SK-N-SH treated with all-trans-retinoic acid at 6 μM for 48 hours (cell line): ENCODE measurements around the gene ILRUN.

Experiments used
- ESRRG ChIP-seq: fragments of 250-450 bp; sonication (Bioruptor Pico); IDR thresholded peaks from 2 replicates; pipeline ENCODE4 v1.6.1; 2021; ENCODE audit warnings: mild to moderate bottlenecking
- GLIS3 ChIP-seq: fragments of 250-450 bp; sonication (Bioruptor Pico); IDR thresholded peaks from 2 replicates; pipeline ENCODE4 v1.5.0; 2020; ENCODE audit warnings: mild to moderate bottlenecking, moderate library complexity
- OSR1 ChIP-seq: fragments of 250-450 bp; sonication (Bioruptor Pico); IDR thresholded peaks from 2 replicates; pipeline ENCODE4 v1.8.0; 2022; ENCODE audit warnings: moderate library complexity, mild to moderate bottlenecking, inconsistent platforms
- TCF4 ChIP-seq: fragments of 250-450 bp; sonication (Bioruptor Pico); IDR thresholded peaks from 2 replicates; pipeline ENCODE4 v1.8.0; 2021; ENCODE audit warnings: mild to moderate bottlenecking, moderate library complexity, borderline replicate concordance
- ZFP30 ChIP-seq: fragments of 450-650 bp; formaldehyde crosslinking; IDR thresholded peaks from 2 replicates; pipeline ENCODE4 v1.5.0; 2022; ENCODE audit warnings: mild to moderate bottlenecking, moderate library complexity

DNA sequence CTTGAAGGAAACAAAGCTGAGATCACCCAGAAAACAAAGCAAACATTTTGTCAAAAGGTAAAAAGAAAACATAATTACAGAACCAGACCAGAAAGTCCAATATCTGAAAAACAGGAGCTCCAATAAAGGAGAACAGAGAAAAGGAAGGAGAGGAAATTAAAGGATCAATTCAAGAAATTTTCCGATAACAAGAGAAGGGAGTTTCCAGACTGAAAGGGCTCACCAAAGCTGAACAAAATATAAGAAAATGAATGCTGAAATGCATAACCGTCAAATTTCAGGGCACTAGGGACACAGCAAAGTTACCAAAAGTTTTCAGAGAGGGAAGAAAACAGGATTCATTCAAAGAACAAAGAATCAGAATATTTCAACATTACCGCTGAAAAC, 23.9 kb downstream of the ILRUN start:
- no peak for TF ChIP-seq TCF4 (CRISPR knock-in tag)
- TF ChIP-seq ZFP30, result no peak
- no peak for TF ChIP-seq ESRRG (CRISPR knock-in tag)
- no peak for TF ChIP-seq OSR1 (CRISPR knock-in tag)
- no peak for TF ChIP-seq GLIS3
